HepG2 (cell line): ENCODE results near the gene SH2D3A. TPM values are rescaled to one million over a fixed set of nuclear protein-coding genes. Genes with fewer than 3 reads are reported as not detected.
A peak's percentile ranks its signal among the peaks of the same experiment; 100 is the strongest.

Source experiments
- CHD4 ChIP-seq: fragments of 200-600 bp; sonication (generic); IDR thresholded peaks from 2 replicates; pipeline ENCODE4 v1.7.0; 2017; ENCODE audit warnings: mild to moderate bottlenecking, low read length, borderline replicate concordance
- MAFG ChIP-seq: sonication (generic); formaldehyde crosslinking; IDR thresholded peaks from 2 replicates; pipeline ENCODE4 v1.5.1; 2020; ENCODE audit warnings: mild to moderate bottlenecking, missing genetic modification reagents
- ZNF788 ChIP-seq: sonication (generic); formaldehyde crosslinking; IDR thresholded peaks from 2 replicates; pipeline ENCODE4 v1.5.0; 2020; ENCODE audit warnings: mild to moderate bottlenecking, missing genetic modification reagents, borderline replicate concordance
- polyA plus RNA-seq, 8 experiments: library from polyadenylated mRNA; depleted of rRNA in 3 of 8; stranded (reverse) in 7 of 8; unstranded in 1 of 8; fragments of >200 nt; fragmentation: Illumina TruSeq in 4 of 8; extraction: Trizol in 4 of 8; gene quantifications; 2 replicates each; pipeline versions ENCODE4 v1.2.1 to v1.2.3, GENCODE V29; 2011 to 2016; ENCODE audit warnings: low read depth in 4 of 8, missing spikeins in 1 of 8, mixed read lengths in 1 of 8; ENCODE audit not compliant: insufficient read depth in 1 of 8
- total RNA-seq, 5 experiments: library from RNA; depleted of rRNA; stranded (reverse); fragments of >200 nt; fragmentation: Illumina TruSeq; extraction: Trizol; gene quantifications; 2 replicates each; pipeline ENCODE4 v1.2.3, GENCODE V29; 2016; ENCODE audit warnings: low read depth in 1 of 5
- TF ChIP-seq, protein P1 (sequence below): sonication (generic); formaldehyde crosslinking; IDR thresholded peaks from 2 replicates; pipeline ENCODE4 v1.4.0; 2020; ENCODE audit warnings: missing genetic modification reagents
- TF ChIP-seq, protein P2 (sequence below): sonication (generic); formaldehyde crosslinking; IDR thresholded peaks from 2 replicates; pipeline ENCODE4 v1.4.0; 2020; ENCODE audit warnings: missing genetic modification reagents
- TF ChIP-seq, protein P3 (sequence below): conservative IDR thresholded peaks from 2 replicates; pipeline ENCODE4 v1.6.1; 2018; ENCODE audit warnings: missing genetic modification reagents

Gene SH2D3A
- total and polyA plus RNA-seq, 2 of the 13 experiments (the other 11 are each of a cell fraction or from before 2014, with no cell fraction given), result 1.0 to 2.2 TPM

DNA sequence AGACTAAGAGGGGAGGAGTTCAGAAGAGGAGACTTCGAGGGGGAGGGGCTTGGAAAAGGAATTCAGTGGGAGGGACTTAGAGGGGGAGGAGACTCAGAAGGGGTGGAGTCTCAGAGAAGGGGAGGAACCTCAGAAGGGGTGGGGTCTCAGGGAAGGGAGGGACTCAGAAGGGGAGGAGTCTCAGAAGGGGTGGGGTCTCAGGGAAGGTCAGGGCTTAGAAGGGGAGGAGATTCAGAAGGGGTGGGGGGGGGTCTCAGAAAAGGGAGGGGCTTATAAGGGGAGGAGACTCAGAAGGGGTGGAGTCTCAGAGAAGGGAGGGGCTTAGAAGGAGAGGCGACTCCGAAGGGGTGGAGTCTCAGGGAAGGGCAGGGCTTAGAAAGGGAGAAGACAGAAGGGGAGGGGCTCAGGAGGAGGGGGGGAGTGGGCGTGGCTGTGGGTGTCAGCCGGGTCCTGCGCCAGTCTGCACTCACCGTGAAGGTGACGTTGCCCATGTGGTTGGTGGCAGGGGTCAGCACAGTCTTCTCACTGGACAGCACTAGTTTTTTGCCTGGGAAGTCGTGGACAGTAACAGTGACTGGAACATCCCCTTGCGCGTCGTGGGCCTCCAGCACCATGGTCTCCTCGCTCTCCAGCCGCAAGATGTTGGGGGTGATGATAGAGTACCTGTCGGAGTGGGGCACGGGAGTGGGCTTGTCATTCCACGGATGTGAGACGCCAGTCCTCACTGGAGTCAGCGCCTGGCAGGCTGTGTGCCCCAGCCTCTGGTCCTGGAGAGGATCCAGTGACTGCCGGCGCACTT is 48.3 kb downstream of the SH2D3A start (continued):
- TF ChIP-seq, protein P1, sequence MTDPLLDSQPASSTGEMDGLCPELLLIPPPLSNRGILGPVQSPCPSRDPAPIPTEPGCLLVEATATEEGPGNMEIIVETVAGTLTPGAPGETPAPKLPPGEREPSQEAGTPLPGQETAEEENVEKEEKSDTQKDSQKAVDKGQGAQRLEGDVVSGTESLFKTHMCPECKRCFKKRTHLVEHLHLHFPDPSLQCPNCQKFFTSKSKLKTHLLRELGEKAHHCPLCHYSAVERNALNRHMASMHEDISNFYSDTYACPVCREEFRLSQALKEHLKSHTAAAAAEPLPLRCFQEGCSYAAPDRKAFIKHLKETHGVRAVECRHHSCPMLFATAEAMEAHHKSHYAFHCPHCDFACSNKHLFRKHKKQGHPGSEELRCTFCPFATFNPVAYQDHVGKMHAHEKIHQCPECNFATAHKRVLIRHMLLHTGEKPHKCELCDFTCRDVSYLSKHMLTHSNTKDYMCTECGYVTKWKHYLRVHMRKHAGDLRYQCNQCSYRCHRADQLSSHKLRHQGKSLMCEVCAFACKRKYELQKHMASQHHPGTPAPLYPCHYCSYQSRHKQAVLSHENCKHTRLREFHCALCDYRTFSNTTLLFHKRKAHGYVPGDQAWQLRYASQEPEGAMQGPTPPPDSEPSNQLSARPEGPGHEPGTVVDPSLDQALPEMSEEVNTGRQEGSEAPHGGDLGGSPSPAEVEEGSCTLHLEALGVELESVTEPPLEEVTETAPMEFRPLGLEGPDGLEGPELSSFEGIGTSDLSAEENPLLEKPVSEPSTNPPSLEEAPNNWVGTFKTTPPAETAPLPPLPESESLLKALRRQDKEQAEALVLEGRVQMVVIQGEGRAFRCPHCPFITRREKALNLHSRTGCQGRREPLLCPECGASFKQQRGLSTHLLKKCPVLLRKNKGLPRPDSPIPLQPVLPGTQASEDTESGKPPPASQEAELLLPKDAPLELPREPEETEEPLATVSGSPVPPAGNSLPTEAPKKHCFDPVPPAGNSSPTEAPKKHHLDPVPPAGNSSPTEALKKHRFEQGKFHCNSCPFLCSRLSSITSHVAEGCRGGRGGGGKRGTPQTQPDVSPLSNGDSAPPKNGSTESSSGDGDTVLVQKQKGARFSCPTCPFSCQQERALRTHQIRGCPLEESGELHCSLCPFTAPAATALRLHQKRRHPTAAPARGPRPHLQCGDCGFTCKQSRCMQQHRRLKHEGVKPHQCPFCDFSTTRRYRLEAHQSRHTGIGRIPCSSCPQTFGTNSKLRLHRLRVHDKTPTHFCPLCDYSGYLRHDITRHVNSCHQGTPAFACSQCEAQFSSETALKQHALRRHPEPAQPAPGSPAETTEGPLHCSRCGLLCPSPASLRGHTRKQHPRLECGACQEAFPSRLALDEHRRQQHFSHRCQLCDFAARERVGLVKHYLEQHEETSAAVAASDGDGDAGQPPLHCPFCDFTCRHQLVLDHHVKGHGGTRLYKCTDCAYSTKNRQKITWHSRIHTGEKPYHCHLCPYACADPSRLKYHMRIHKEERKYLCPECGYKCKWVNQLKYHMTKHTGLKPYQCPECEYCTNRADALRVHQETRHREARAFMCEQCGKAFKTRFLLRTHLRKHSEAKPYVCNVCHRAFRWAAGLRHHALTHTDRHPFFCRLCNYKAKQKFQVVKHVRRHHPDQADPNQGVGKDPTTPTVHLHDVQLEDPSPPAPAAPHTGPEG (CRISPR knock-in tag), result 0 out of 2 replicates have a peak, but pooled peaks have one; percentile 54
- TF ChIP-seq, protein P2, sequence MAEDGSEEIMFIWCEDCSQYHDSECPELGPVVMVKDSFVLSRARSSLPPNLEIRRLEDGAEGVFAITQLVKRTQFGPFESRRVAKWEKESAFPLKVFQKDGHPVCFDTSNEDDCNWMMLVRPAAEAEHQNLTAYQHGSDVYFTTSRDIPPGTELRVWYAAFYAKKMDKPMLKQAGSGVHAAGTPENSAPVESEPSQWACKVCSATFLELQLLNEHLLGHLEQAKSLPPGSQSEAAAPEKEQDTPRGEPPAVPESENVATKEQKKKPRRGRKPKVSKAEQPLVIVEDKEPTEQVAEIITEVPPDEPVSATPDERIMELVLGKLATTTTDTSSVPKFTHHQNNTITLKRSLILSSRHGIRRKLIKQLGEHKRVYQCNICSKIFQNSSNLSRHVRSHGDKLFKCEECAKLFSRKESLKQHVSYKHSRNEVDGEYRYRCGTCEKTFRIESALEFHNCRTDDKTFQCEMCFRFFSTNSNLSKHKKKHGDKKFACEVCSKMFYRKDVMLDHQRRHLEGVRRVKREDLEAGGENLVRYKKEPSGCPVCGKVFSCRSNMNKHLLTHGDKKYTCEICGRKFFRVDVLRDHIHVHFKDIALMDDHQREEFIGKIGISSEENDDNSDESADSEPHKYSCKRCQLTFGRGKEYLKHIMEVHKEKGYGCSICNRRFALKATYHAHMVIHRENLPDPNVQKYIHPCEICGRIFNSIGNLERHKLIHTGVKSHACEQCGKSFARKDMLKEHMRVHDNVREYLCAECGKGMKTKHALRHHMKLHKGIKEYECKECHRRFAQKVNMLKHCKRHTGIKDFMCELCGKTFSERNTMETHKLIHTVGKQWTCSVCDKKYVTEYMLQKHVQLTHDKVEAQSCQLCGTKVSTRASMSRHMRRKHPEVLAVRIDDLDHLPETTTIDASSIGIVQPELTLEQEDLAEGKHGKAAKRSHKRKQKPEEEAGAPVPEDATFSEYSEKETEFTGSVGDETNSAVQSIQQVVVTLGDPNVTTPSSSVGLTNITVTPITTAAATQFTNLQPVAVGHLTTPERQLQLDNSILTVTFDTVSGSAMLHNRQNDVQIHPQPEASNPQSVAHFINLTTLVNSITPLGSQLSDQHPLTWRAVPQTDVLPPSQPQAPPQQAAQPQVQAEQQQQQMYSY, result no peak
- TF ChIP-seq CHD4 (no peak), ZNF788 (peak; percentile 44; the same call in 1 of the 2 replicates), MAFG (CRISPR knock-in tag) (0 out of 2 replicates have a peak, but pooled peaks have one; percentile 22)
- TF ChIP-seq, protein P3, sequence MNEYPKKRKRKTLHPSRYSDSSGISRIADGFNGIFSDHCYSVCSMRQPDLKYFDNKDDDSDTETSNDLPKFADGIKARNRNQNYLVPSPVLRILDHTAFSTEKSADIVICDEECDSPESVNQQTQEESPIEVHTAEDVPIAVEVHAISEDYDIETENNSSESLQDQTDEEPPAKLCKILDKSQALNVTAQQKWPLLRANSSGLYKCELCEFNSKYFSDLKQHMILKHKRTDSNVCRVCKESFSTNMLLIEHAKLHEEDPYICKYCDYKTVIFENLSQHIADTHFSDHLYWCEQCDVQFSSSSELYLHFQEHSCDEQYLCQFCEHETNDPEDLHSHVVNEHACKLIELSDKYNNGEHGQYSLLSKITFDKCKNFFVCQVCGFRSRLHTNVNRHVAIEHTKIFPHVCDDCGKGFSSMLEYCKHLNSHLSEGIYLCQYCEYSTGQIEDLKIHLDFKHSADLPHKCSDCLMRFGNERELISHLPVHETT (CRISPR knock-in tag), result 0 out of 2 replicates have a peak, but pooled peaks have one; percentile 41
